ENCODE measurements around the gene TMEM203.
"Not testable (repeated sequence)": the region's sequence is repeated elsewhere in the genome, so short reads cannot be mapped to it uniquely, and the experiment has no call there.

Gene TMEM203

DNA sequence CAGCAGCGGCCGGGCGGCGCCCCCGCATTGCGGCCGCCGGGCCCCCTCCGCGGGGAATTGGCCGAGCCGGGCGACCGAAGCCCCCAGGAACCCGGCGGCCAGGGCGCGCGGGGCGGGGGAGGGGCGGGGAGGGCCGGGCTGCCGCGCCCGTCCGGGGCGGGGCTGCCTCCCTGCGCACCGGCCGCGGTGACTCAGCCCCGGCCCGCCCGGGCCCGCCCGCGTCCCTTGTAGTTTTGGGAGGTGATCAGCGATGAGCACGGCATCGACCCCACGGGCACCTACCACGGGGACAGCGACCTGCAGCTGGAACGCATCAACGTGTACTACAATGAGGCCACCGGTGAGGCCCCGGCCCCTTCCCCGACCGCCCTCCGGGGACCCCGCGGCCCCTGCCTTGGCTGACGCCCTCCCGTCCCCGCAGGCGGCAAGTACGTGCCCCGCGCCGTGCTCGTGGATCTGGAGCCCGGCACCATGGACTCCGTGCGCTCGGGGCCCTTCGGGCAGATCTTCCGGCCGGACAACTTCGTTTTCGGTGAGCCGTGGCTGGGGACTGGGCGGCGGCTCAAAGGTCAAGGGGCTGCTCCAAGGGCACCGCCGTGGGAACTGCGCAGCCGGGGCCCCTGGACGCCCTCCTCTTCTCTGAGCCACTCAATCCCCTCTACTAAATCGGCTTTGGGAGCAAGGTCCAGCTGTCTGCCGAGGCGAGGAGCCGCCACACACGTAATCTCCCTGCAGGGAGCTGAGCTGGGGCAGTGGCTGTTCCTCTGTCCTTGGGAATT is 36.2 kb upstream of the TMEM203 start:
- DNase-seq: peak; percentile 91

DNA sequence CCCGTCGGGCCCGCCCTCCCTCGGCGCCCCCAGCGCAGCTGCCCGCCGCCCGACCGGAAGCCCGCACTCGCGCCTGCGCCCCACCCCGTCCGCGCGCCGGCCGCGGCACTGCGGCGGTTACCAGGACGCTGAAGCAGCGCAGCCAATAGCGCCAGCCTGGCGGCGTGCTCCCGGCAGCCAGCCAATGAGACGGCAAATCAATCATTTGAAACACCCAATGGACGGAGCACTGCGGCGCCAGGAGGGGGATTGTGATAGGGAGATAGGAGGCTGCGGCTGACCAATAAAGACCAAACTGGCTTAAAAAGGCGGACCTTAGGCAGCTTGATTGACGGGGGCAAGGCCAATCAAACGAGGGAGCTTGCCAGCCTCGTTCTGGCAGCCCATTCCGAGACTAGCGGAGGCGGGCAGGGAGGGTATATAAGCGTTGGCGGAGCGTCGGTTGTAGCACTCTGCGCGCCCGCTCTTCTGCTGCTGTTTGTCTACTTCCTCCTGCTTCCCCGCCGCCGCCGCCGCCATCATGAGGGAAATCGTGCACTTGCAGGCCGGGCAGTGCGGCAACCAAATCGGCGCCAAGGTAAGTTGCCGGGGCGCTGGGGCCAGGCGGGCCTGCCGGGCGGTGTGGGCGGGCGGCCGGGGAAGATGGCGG is 35.5 kb upstream of the TMEM203 start, which contains the start of gene TUBB4B:
Gene TUBB4B, plus strand, starts transcription at position 447 of the 649 bp plus-strand sequence. Its CDS starts 74 bp downstream, at position 521.
- DNase-seq: peak; percentile 98

- DNase-seq: peak; percentile 89
Measured at GRCh38 chr9:137240318-137240840, 34.9 kb upstream of the TMEM203 start.

GRCh38 chr9:137239541-137240200 is 34.2 kb upstream of the TMEM203 start:
- not testable (repeated sequence) for DNase-seq

DNA sequence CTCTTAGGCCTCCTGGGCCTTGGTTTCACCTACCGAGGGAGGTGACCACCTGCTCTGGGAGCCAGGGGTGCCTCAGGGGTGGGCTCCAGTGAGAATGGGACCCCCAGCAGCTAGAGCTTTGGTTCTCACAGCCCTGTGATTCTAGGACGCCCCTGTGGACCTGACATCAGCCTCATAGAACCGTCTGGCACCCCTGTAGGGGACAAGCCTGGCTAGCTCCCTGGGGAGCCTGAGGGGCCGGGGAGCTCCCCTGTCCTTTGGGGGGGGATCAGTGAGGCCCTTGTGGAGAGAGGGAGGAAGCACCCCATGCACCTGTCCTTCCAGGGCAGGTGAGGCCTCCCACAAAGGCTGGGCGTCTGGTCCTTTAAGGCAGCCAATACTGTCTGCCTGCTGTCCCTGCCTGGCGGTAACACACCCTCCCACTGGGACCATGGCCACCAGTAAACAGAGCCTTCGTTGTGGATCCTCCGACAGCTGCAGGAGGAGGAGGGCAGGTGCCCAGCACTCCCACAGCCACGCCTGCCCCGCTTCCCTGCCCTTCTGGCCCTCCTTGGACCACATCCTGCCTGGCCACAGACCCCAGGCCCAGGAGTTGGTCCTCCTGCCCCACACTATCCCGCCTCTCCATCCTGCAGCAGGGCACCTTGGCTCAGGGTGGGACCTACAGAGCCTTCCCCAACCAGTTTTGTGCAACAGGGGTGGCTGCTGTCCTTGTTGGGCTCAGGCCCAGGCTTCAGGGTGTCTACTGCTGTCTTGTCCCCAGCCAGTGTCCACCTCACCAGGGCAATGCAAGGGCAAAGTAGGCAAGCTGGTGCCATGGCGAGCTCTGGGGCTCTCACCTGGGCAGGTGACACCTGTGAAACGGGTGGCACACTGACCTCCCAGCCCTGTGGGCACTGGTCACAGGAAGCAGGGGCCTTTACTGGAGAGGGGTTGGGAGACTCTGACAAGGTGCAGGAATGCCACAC is 32.6 kb upstream of the TMEM203 start:
- DNase-seq: no peak

GRCh38 chr9:137236936-137237421 is 31.5 kb upstream of the TMEM203 start:
- no peak for DNase-seq

DNA sequence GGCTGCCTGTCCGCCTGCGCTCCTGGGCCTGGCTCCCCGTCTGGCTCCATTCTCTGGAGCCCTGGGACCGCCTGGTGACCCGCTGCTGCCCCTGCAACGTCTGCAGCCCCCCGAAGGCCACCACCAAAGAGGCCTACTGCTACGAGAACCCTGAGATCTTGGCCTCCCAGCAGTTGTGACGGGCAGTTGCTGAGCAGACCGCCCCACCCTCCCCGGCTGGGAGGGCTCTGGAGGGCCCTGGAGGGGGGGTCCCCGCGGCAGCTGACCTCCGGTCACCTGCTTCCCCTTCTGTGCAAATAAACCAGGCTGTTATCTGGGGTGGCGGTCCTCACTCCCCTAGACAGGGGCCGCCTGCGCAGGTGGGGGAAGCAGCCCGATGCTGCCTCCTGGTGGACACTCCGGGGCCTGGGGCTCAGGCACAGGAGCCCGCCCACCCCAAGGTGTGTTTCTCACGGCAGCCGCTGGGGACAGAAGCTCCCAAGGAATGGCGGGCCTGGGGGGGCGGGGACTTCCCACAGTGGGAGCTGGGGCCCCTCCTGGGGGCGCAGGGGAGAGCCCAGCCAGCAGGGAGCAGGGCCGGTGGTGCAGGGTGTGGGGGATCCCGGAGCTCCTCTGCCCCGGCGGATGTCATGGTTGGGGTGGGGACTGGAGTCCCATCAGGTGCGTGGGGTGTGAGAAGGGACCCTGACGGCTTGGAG is 30.9 kb upstream of the TMEM203 start:
- DNase-seq: peak; percentile 96

GRCh38 chr9:137235424-137236237 is 30.2 kb upstream of the TMEM203 start:
- no peak for DNase-seq

DNA sequence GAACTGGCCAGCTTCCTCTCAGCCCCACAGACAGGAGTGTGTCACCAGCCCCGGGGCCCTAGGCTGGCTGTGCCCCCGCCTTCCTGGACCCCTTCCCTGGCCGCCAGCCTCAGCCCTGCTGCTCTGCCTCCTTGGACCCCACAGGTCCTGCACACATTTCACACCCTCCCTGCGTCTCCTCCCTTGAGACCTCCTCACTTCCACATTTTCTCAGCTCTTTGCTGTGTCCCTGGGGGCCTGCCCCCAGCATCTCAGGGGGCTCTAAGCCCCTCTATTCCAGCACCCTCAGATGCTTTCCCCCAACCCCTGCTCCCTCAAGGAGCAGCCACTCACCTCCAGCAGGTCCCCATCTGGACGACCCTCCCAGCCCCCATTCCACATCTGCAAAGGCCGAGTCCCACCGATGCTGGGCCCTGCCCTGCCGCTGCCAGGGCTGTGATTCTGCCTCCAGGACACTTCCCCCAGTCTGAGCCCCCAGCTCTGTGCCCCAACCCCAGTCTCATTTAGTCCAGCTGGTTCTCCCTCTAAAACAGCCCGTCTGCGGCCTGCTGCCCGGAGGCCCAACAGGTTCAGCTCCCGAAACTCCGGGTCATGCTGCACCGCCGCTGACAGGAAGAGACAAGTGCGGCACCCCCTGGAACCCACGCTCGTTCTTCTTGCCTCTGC is 29.4 kb upstream of the TMEM203 start:
- DNase-seq: no peak

DNA sequence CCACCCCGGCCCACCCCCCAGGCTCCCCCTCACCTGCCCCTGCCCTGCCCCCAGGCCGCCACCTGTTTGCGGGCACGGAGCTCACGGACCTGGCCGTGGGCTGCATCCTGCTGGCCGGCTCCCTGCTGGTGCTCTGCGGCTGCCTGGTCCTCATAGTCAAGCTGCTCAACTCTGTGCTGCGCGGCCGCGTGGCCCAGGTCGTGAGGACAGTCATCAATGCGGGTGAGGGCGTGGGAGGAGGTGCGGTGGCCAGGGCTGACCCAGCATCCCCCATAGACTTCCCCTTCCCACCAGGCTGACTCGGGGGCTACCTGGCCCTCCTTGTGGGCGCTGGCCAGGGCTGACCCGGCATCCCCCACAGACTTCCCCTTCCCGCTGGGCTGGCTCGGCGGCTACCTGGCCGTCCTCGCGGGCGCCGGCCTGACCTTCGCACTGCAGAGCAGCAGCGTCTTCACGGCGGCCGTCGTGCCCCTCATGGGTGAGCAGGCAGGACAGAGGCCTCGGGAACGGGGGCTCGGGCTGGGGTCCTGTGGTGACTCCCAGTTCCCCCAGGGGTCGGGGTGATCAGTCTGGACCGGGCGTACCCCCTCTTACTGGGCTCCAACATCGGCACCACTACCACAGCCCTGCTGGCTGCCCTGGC is 28.7 kb upstream of the TMEM203 start:
- no peak for DNase-seq

- DNase-seq: no peak
Measured at GRCh38 chr9:137233143-137233980, 27.9 kb upstream of the TMEM203 start.

- DNase-seq: no peak
Measured at GRCh38 chr9:137232510-137232909, 27.1 kb upstream of the TMEM203 start.

DNA sequence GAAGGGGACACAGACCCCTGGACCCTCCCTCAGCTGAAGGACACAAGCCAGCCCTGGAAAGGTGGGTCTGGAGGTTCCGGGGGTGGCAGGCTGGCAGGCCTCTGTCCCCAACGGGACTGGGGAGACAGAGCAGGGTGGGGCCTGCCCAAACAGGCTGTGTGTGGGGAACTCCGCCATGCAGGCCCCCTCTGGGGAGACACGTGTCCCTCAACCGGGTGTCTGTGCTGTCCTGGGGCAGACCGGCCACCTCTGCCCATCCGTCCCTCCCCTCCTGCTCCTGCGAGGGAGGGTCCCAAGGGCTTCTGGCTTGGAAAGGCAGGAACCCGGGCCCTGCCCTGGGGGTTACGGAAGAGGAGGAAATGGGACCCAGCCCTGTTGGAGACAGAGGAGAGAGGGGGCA is 26.7 kb upstream of the TMEM203 start:
- DNase-seq: no peak

- no peak for DNase-seq
Measured at GRCh38 chr9:137231372-137232039, 26.1 kb upstream of the TMEM203 start.

GRCh38 chr9:137230705-137231371 is 25.4 kb upstream of the TMEM203 start, which contains the start of gene SLC34A3:
SLC34A3 (plus strand) TSS chr9:137230901; CDS start chr9:137231703, 802 bp downstream.
- no peak for DNase-seq

DNA sequence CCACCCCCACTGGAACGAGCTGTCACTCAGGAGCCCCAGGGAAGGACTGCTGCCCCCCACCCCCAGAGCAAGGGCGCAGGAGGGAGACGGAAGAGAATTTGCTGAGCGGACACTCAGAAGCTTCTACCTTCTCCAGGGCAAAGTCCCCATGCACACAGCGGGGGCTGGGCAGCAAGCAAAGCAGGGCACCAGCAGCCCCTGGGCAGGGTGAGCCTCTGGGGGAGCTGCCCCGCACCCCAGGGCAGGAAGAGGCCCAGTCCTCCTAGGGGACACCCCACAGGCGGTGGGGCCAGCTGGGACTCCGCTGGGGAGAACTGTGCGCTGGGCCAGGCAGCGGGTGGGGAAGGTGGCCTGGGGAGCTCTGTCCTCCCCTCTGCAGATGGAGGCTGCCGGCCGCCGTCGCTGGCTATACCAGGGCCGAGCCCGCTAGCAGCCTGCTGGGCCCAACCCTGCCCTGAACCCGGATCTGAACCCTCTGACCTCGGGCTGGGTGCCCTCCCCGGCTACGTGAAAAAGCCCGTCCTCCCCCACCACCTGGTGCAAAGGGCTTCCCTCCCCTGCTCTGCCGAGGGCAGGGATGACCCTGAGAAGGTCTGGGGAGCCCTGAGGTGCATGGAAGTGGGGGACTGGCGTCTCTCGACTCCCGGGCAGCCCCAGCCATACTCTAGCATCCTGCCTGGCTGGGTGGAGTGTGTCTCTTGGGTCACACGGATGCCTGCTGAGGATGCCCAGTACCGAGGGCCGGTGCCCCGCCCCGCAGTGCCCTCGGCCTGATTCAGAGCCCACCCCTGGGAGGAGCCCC is 24.7 kb upstream of the TMEM203 start:
- no peak for DNase-seq
